ENCODE results near the gene PYCR2. TPM values are rescaled to one million over a fixed set of nuclear protein-coding genes. Genes with fewer than 3 reads are reported as not detected.

The PYCR2 gene
- total and polyA plus RNA-seq, 2 of the 8 experiments (the other 6 are each of a cell fraction or from before 2014, with no cell fraction given) = 79.3 to 84.6 TPM

DNA sequence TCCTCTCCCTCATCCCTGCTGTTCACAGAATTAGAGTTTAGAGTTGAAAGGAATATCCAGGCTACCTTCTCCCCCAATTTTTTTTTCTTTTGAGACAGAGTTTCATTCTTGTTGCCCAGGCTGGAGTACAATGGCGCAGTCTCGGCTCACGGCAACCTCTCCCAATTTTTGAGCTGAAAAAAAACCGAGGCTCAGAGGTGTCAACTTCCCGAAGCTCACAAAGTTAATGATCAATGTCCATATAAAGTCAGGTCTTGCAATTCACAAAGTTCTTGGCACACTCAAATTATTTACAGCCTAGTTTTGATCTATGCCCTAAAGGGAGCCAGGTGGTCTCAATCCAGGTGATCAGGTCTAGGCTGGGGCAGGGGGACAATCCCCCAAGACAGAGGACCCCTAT is 34.3 kb downstream of the PYCR2 start:
- H3K4me1 ChIP-seq (replicated peaks in 1 of 4; ENCODE audit: control insufficient read depth in 3 of 4, insufficient read depth in 4 of 4, low read length in 3 of 4) = peaks cover 10 to 34% (median 22%) of the 10 kb centered on the region in 4 experiments
- peak overlapping the region; percentile 96 for H2BK12ac ChIP-seq (ENCODE audit: low read depth, low read length)
- peak overlapping the region; percentile 1 for H4K91ac ChIP-seq (replicated peaks; ENCODE audit: insufficient read length, low read length)
- CTCF ChIA-PET (ENCODE audit: partially characterized antibody) = interaction anchor here (0.6 to 21.3 kb wide), 13 partner anchors 12 to 414 kb away, joined by 3 to 406 read pairs (median 5); no protein-coding TSS in a partner anchor
- no peaks in the 10 kb centered on the region for H3K79me1 ChIP-seq (ENCODE audit: low read depth, low read length)
- H3K4me3 ChIP-seq (ENCODE audit: extremely low read depth in 1 of 4, insufficient read depth in 2 of 4, low read depth in 3 of 4, low read length in 4 of 4) = no peak overlapping the region
- H2AFZ ChIP-seq (ENCODE audit: low read length) = no peak overlapping the region
- no peak overlapping the region for H4K5ac ChIP-seq (ENCODE audit: insufficient read length, low read depth, low read length)
- H4K8ac ChIP-seq (ENCODE audit: extremely low read depth, insufficient read depth, low read length) = no peak overlapping the region
- H2BK20ac ChIP-seq (ENCODE audit: low read length) = peak overlapping the region; percentile 34; the same call in 1 of the 2 replicates
- no peak overlapping the region for H2BK15ac ChIP-seq (ENCODE audit: low read length)
- no peak for FAIRE-seq
- H3K18ac ChIP-seq (ENCODE audit: extremely low read depth, low read length) = 0 out of 2 replicates have a peak overlapping the region, but pooled peaks have one; percentile 9
- WGBS, 2 experiments (ENCODE audit: extremely low coverage in 1 of 2, insufficient coverage in 1 of 2, insufficient read length in 1 of 2, insufficient replicate concordance in 2 of 2, low coverage in 1 of 2, low lambda C conversion rate in 2 of 2, missing lambda C conversion rate in 1 of 2) = 94% methylated on average over 5 of the region's 5 CpGs; no CpG with 5 or more reads in 1 of the 2 experiments
- DNase-seq (ENCODE audit: low read depth in 1 of 2, low spot score in 2 of 2) = no peak
- H3K23me2 ChIP-seq (ENCODE audit: low read depth, low read length) = no peaks in the 10 kb centered on the region; the same call in 1 of the 2 replicates
- H3K14ac ChIP-seq (ENCODE audit: insufficient read length) = no peak overlapping the region
- H3K4me2 ChIP-seq (ENCODE audit: insufficient read depth in 1 of 2, low read depth in 2 of 2, low read length in 2 of 2) = peak overlapping the region; percentile 6 to 50; a peak in 1 of 4 replicates
- no peaks in the 10 kb centered on the region for H3K9me3 ChIP-seq (ENCODE audit: insufficient read depth in 2 of 2, low read depth in 1 of 2, low read length in 1 of 2)
- POLR2A ChIA-PET (ENCODE audit: partially characterized antibody) = interaction anchor here (0.8 to 5.7 kb wide), 14 partner anchors 7 to 110 kb away, joined by 3 to 27 read pairs (median 4); partner anchors contain the start of genes SDE2 and TMEM63A
- H3K56ac ChIP-seq (replicated peaks; ENCODE audit: insufficient read length, low read depth, low read length) = no peak overlapping the region
- peak overlapping the region; percentile 75; the same call in 1 of the 2 replicates for H2BK5ac ChIP-seq (ENCODE audit: low read depth, low read length)
- H2AK5ac ChIP-seq (ENCODE audit: low read depth, low read length) = 0 out of 2 replicates have a peak overlapping the region, but pooled peaks have one; percentile 17
- no peak overlapping the region; a peak in 1 of 7 replicates for H3K9ac ChIP-seq (replicated peaks in 1 of 4; ENCODE audit: extremely low read depth in 1 of 4, low read depth in 3 of 4, low read length in 3 of 4)
- no peak overlapping the region for H3K4ac ChIP-seq (replicated peaks; ENCODE audit: insufficient read length, low read depth, low read length)
- peaks cover 0 to 14% (median 6%) of the 10 kb centered on the region in 4 experiments; a peak in 4 of 7 replicates for H3K27me3 ChIP-seq (replicated peaks in 1 of 4; ENCODE audit: control insufficient read depth in 3 of 4, extremely low read depth in 1 of 4, insufficient read depth in 3 of 4, low read length in 3 of 4)
- H3K36me3 ChIP-seq (ENCODE audit: control insufficient read depth in 2 of 4, insufficient read depth in 4 of 4, low read length in 3 of 4) = no peaks in the 10 kb centered on the region
- no peaks in the 10 kb centered on the region for H4K20me1 ChIP-seq (replicated peaks in 1 of 2; ENCODE audit: control insufficient read depth in 1 of 2, insufficient read depth in 2 of 2, low read length in 2 of 2)
- H3K79me2 ChIP-seq (ENCODE audit: control insufficient read depth in 1 of 2, insufficient read depth in 2 of 2, low read length in 2 of 2) = no peaks in the 10 kb centered on the region
- no peak overlapping the region for H3K27ac ChIP-seq (ENCODE audit: low read depth, low read length)
- H3K23ac ChIP-seq (ENCODE audit: insufficient read length) = no peak overlapping the region
- H2BK120ac ChIP-seq (replicated peaks; ENCODE audit: low read depth, low read length) = no peak overlapping the region
- TF ChIP-seq SUZ12 (IDR thresholded peaks at IDR 0.05; ENCODE audit: low read length) (no peak), TEAD4 (IDR thresholded peaks at IDR 0.05; ENCODE audit: low read depth, low read length) (no peak), NRF1 (IDR thresholded peaks at IDR 0.05; ENCODE audit: low read depth, low read length) (no peak), EZH2 (IDR thresholded peaks at IDR 0.05; ENCODE audit: low read depth, low read length, severe bottlenecking) (no peak), JUN (IDR thresholded peaks at IDR 0.05; ENCODE audit: low read depth, low read length) (no peak), SIN3A (conservative IDR thresholded peaks at IDR 0.05 in 1 of 2, IDR thresholded peaks at IDR 0.05 in 1 of 2; ENCODE audit: low read depth in 1 of 2, low read length in 2 of 2) (no peak), RAD21 (IDR thresholded peaks at IDR 0.05 in 1 of 2, conservative IDR thresholded peaks at IDR 0.05 in 1 of 2; ENCODE audit: low read depth in 2 of 2, low read length in 2 of 2) (no peak), PHF8 (conservative IDR thresholded peaks at IDR 0.05; ENCODE audit: low read depth, low read length) (no peak), SIRT6 (IDR thresholded peaks at IDR 0.05; ENCODE audit: low read length) (no peak)
- TF ChIP-seq, protein P1, sequence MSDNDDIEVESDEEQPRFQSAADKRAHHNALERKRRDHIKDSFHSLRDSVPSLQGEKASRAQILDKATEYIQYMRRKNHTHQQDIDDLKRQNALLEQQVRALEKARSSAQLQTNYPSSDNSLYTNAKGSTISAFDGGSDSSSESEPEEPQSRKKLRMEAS (IDR thresholded peaks at IDR 0.05) = no peak
- TF ChIP-seq, protein P2, sequence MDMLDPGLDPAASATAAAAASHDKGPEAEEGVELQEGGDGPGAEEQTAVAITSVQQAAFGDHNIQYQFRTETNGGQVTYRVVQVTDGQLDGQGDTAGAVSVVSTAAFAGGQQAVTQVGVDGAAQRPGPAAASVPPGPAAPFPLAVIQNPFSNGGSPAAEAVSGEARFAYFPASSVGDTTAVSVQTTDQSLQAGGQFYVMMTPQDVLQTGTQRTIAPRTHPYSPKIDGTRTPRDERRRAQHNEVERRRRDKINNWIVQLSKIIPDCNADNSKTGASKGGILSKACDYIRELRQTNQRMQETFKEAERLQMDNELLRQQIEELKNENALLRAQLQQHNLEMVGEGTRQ (IDR thresholded peaks at IDR 0.05; ENCODE audit: low read length) = no peak
